Bone marrow (tissue), 2 donors: ENCODE data around the gene ALG14.
"Not testable (repeated sequence)": the region's sequence is repeated elsewhere in the genome, so short reads cannot be mapped to it uniquely, and the experiment has no call there.

Experiments used
- DNase-seq, 2 donors: peaks; one replicate each; lab custom pipeline; 2025; lab: John Stamatoyannopoulos, UW

The ALG14 gene

GRCh38 chr1:95006681-95007080 lies 66.1 kb downstream of the ALG14 start:
- DNase-seq: no peak

- no peak for DNase-seq
These were observed 67.2 kb downstream of the ALG14 start for GRCh38 chr1:95005584-95005983.

GRCh38 chr1:95004013-95004412 lies 68.7 kb downstream of the ALG14 start:
- DNase-seq: no peak

GRCh38 chr1:95003433-95003738 lies 69.4 kb downstream of the ALG14 start:
- no peak for DNase-seq

GRCh38 chr1:95002540-95003432 lies 70.0 kb downstream of the ALG14 start:
- no peak for DNase-seq

- no peak for DNase-seq
These were observed 70.6 kb downstream of the ALG14 start for GRCh38 chr1:95002164-95002539.

- DNase-seq: no peak
These were observed 73.2 kb downstream of the ALG14 start for GRCh38 chr1:94999456-95000131.

- DNase-seq: no peak
These were observed 74.0 kb downstream of the ALG14 start for GRCh38 chr1:94998748-94999147.

- DNase-seq: no peak
These were observed 74.6 kb downstream of the ALG14 start for GRCh38 chr1:94998114-94998513.

GRCh38 chr1:94995536-94995935 lies 77.2 kb downstream of the ALG14 start:
- DNase-seq: not testable (repeated sequence)

GRCh38 chr1:94994805-94995204 lies 77.9 kb downstream of the ALG14 start:
- DNase-seq: no peak

- DNase-seq: no peak
These were observed 78.7 kb downstream of the ALG14 start for GRCh38 chr1:94993931-94994645.

- no peak for DNase-seq
These were observed 79.7 kb downstream of the ALG14 start for GRCh38 chr1:94992863-94993563.

- DNase-seq: no peak
These were observed 80.6 kb downstream of the ALG14 start for GRCh38 chr1:94992161-94992560.

GRCh38 chr1:94989911-94990473 lies 82.8 kb downstream of the ALG14 start:
- no peak for DNase-seq

GRCh38 chr1:94989398-94989797 lies 83.4 kb downstream of the ALG14 start:
- no peak for DNase-seq

GRCh38 chr1:94988356-94988755 lies 84.4 kb downstream of the ALG14 start:
- DNase-seq: no peak

- no peak for DNase-seq
These were observed 86.0 kb downstream of the ALG14 start for GRCh38 chr1:94986783-94987182.

- no peak for DNase-seq
These were observed 89.5 kb downstream of the ALG14 start for GRCh38 chr1:94983171-94983739.

- no peak for DNase-seq
These were observed 90.4 kb downstream of the ALG14 start for GRCh38 chr1:94982398-94982797.

- DNase-seq: no peak
These were observed 91.2 kb downstream of the ALG14 start for GRCh38 chr1:94981575-94981973.
